ENCODE measurements around the gene TUBA4B.
"Not testable (repeated sequence)": the region's sequence is repeated elsewhere in the genome, so short reads cannot be mapped to it uniquely, and the experiment has no call there.

Gene TUBA4B

GRCh38 chr2:219309278-219309677 is 56.2 kb downstream of the TUBA4B start, which contains the start of gene PTPRN:
TSS of gene PTPRN (minus strand) at chr2:219309401. CDS start at chr2:219309332, 69 bp downstream.
- TF ChIP-seq CTCF (IDR thresholded peaks at IDR 0.05; ENCODE audit: borderline replicate concordance, control extremely low read depth, extremely low read depth, insufficient read depth, missing control alignments): no peak
- no peak for DNase-seq (ENCODE audit: low spot score)
- in situ Hi-C loops (cut with MboI; ENCODE audit: low sequenced_read_pairs, unreplicated experiment): loop anchor here (25.0 kb wide), 1 partner anchor 272 kb away; the partner anchor contains the start of gene CFAP65

GRCh38 chr2:219312683-219313263 is 59.7 kb downstream of the TUBA4B start:
- not testable (repeated sequence) for DNase-seq (ENCODE audit: low spot score)
- in situ Hi-C loops (cut with MboI; ENCODE audit: low sequenced_read_pairs, unreplicated experiment): loop anchor here (25.0 kb wide), 1 partner anchor 275 kb away; the partner anchor contains the start of gene CFAP65

GRCh38 chr2:219314804-219315468 is 61.9 kb downstream of the TUBA4B start:
- no peak for TF ChIP-seq CTCF (IDR thresholded peaks at IDR 0.05; ENCODE audit: borderline replicate concordance, control extremely low read depth, extremely low read depth, insufficient read depth, missing control alignments)
- DNase-seq (ENCODE audit: low spot score): no peak
- in situ Hi-C loops (cut with MboI; ENCODE audit: low sequenced_read_pairs, unreplicated experiment): loop anchor here (25.0 kb wide), 1 partner anchor 278 kb away; the partner anchor contains the start of gene CFAP65
